Upper lobe of left lung (tissue), 6 donors: Measurements from ENCODE around the gene MCMBP. TPM values are rescaled to one million over a fixed set of nuclear protein-coding genes. Genes with fewer than 3 reads are reported as not detected.

ENCODE experiments used
- ATAC-seq, 2 donors: fragments of 200-7000 bp; cut with Tn5 transposase; one replicate each; pipeline ENCODE4 v1.9.1; 2022; ENCODE audit warnings: mild to moderate bottlenecking in 2 of 2, moderate library complexity in 2 of 2; ENCODE audit not compliant: low FRiP score in 2 of 2
- DNase-seq, 2 donors: peaks; one replicate each; pipeline ENCODE4 v3.0.0-alpha.2; 2019 to 2020
- H3K27ac ChIP-seq, 4 donors: fragments of 200-600 bp; sonication (generic); one replicate each; pipeline ENCODE4 v1.5.1; 2016 to 2019
- H3K27me3 ChIP-seq, 4 donors: fragments of 200-600 bp; sonication (generic); one replicate each; pipeline ENCODE4 v1.5.1; 2017 to 2019
- H3K36me3 ChIP-seq, 4 donors: fragments of 200-600 bp; sonication (generic); one replicate each; pipeline ENCODE4 v1.5.1; 2016 to 2019
- H3K4me1 ChIP-seq, 4 donors: fragments of 200-600 bp; sonication (generic); one replicate each; pipeline ENCODE4 v1.5.1; 2018 to 2019
- H3K4me3 ChIP-seq, 4 donors: fragments of 200-600 bp; sonication (generic); one replicate each; pipeline ENCODE4 v1.5.1; 2017 to 2019; ENCODE audit warnings: mild to moderate bottlenecking in 2 of 4, moderate library complexity in 1 of 4
- H3K9me3 ChIP-seq, 4 donors: fragments of 200-600 bp; sonication (generic); one replicate each; pipeline ENCODE4 v1.5.1; 2018 to 2019
- CTCF ChIP-seq, 6 experiments: fragments of 450-650 bp in 4 of 6; fragments of 200-600 bp in 2 of 6; sonication (generic) in 2 of 6; IDR thresholded peaks; one replicate each; pipeline ENCODE4 v1.5.1; 2016 to 2019; ENCODE audit warnings: antibody characterized with exemption in 6 of 6
- EP300 ChIP-seq, 4 donors: sonication (generic); formaldehyde crosslinking; IDR thresholded peaks; one replicate each; pipeline ENCODE4 v1.5.1; 2017; ENCODE audit warnings: antibody characterized with exemption in 4 of 4, control low read depth in 2 of 4
- POLR2A ChIP-seq, 4 donors: fragments of 450-650 bp; IDR thresholded peaks; one replicate each; pipeline ENCODE4 v1.5.1; 2016 to 2017; ENCODE audit warnings: antibody characterized with exemption in 4 of 4, mild to moderate bottlenecking in 2 of 4
- POLR2AphosphoS5 ChIP-seq, 2 donors: sonication (generic); formaldehyde crosslinking; IDR thresholded peaks; one replicate each; pipeline ENCODE4 v1.5.1; 2017; ENCODE audit warnings: antibody characterized with exemption in 2 of 2
- WGBS, 2 donors: methylation state at CpG; one replicate each; pipeline ENCODE4 v1.1.5; 2017 to 2018; 5-methylcytosine and 5-hydroxymethylcytosine counted together
- total RNA-seq, 6 donors: library from RNA; depleted of rRNA in 4 of 6; stranded (reverse); fragments of >200 nt in 4 of 6; gene quantifications; one replicate each; pipeline versions ENCODE4 v1.1.0 to v1.2.1, GENCODE V29; 2016 to 2021
- donor health status: DM: no; HTN: no; CAD: no; lungs with moderate emphysema.
- donor health status: DM: no; HTN: yes; CAD: no; lungs with severe emphysema.

MCMBP gene
- total RNA-seq, 6 donors from 2014 or later: 31.2 to 60.8 (median 50.7) TPM

GRCh38 chr10:119783665-119784027 is 89.0 kb downstream of the MCMBP start:
- no peaks in the 10 kb centered on the region for H3K9me3 ChIP-seq
- 50 to 60% methylated on average over 7 of the region's 7 CpGs for whole genome bisulfite sequencing, 2 donors
- no peaks in the 10 kb centered on the region for H3K27me3 ChIP-seq
- H3K4me1 ChIP-seq: peaks cover 0 to 6% (median 4%) of the 10 kb centered on the region in 4 donors
- no peaks in the 10 kb centered on the region for H3K36me3 ChIP-seq
- H3K27ac ChIP-seq: no peak overlapping the region
- TF ChIP-seq EP300 (IDR thresholded peaks at IDR 0.05): no peak
- TF ChIP-seq POLR2AphosphoS5 (IDR thresholded peaks at IDR 0.05): no peak
- TF ChIP-seq CTCF (IDR thresholded peaks at IDR 0.05): no peak
- TF ChIP-seq POLR2A (IDR thresholded peaks at IDR 0.05): no peak
- no peak for DNase-seq
- no peak for ATAC-seq
- H3K4me3 ChIP-seq: no peak overlapping the region

- Histone ChIP-seq H3K27ac (no peak overlapping the region), H3K27me3 (no peaks in the 10 kb centered on the region), H3K36me3 (no peaks in the 10 kb centered on the region), H3K9me3 (no peaks in the 10 kb centered on the region), H3K4me1 (peaks cover 0 to 6% (median 4%) of the 10 kb centered on the region in 4 donors), H3K4me3 (no peak overlapping the region)
- 93% methylated on average over 4 of the region's 4 CpGs for WGBS, 2 donors
- ATAC-seq (no peak), DNase-seq (no peak)
- TF ChIP-seq POLR2A (IDR thresholded peaks at IDR 0.05) (no peak), EP300 (IDR thresholded peaks at IDR 0.05) (no peak), POLR2AphosphoS5 (IDR thresholded peaks at IDR 0.05) (no peak)
Measured at GRCh38 chr10:119782981-119783664, 89.5 kb downstream of the MCMBP start.

- Histone ChIP-seq H3K36me3 (no peaks in the 10 kb centered on the region), H3K27ac (no peak overlapping the region), H3K27me3 (no peaks in the 10 kb centered on the region), H3K9me3 (no peaks in the 10 kb centered on the region), H3K4me1 (peaks cover 0 to 6% (median 4%) of the 10 kb centered on the region in 4 donors), H3K4me3 (no peak overlapping the region)
- DNase-seq: no peak
- ATAC-seq: no peak
- no peak for TF ChIP-seq EP300 (IDR thresholded peaks at IDR 0.05)
- no peak for TF ChIP-seq CTCF (IDR thresholded peaks at IDR 0.05)
- no peak for TF ChIP-seq POLR2A (IDR thresholded peaks at IDR 0.05)
- TF ChIP-seq POLR2AphosphoS5 (IDR thresholded peaks at IDR 0.05): no peak
- WGBS, 2 donors: 87 to 97% methylated on average over 2 of the region's 2 CpGs
Measured at GRCh38 chr10:119781498-119781897, 91.1 kb downstream of the MCMBP start.

GRCh38 chr10:119780879-119781480 is 91.7 kb downstream of the MCMBP start:
- ATAC-seq (no peak), DNase-seq (no peak)
- TF ChIP-seq POLR2AphosphoS5 (IDR thresholded peaks at IDR 0.05): no peak
- no peak for TF ChIP-seq POLR2A (IDR thresholded peaks at IDR 0.05)
- TF ChIP-seq CTCF (IDR thresholded peaks at IDR 0.05): no peak
- TF ChIP-seq EP300 (IDR thresholded peaks at IDR 0.05): no peak
- peaks cover 0 to 6% (median 4%) of the 10 kb centered on the region in 4 donors for H3K4me1 ChIP-seq
- H3K36me3 ChIP-seq: no peaks in the 10 kb centered on the region
- H3K4me3 ChIP-seq: no peak overlapping the region
- H3K27ac ChIP-seq: no peak overlapping the region
- no peaks in the 10 kb centered on the region for H3K9me3 ChIP-seq
- WGBS, 2 donors: 91 to 93% methylated on average over 5 of the region's 5 CpGs
- H3K27me3 ChIP-seq: no peaks in the 10 kb centered on the region

Other genes starting within 250 kb of the MCMBP start
- gene BAG3, start 221.5 kb downstream of the MCMBP start, total RNA-seq: 10 to 100 TPM; 23.0 to 53.8 (median 40.3) TPM
- gene INPP5F, start 146.8 kb downstream of the MCMBP start, total RNA-seq: 10 to 100 TPM in 3 of 6 donors, 1 to 10 TPM in 3; 6.7 to 14.4 (median 10.1) TPM
- 10 to 100 TPM; 13.4 to 60.8 (median 40.4) TPM for gene SEC23IP, start 19.9 kb upstream of the MCMBP start, total RNA-seq